ENCODE results near the gene VTI1A. TPM values are rescaled to one million over a fixed set of nuclear protein-coding genes. Genes with fewer than 3 reads are reported as not detected.

VTI1A gene
- total RNA-seq, 1 donor from 2014 or later: 34.2 TPM

- TF ChIP-seq CTCF (conservative IDR thresholded peaks at IDR 0.05): no peak
- H3K27me3 Mint-ChIP-seq (ENCODE audit: low read depth): no peaks in the 10 kb centered on the region
- H3K9me3 Mint-ChIP-seq: peaks cover 8% of the 10 kb centered on the region
- no peak overlapping the region for H3K4me3 Mint-ChIP-seq
- peaks cover 12% of the 10 kb centered on the region for H3K36me3 Mint-ChIP-seq (ENCODE audit: low read depth)
- H3K4me1 Mint-ChIP-seq: peaks cover 26% of the 10 kb centered on the region
- H3K27ac Mint-ChIP-seq (ENCODE audit: unreplicated experiment): no peak overlapping the region
- no peak for DNase-seq (ENCODE audit: low read depth, low spot score)
These were observed 345.6 kb downstream of the VTI1A start for GRCh38 chr10:112792487-112793201.

- H3K4me1 Mint-ChIP-seq: peaks cover 33% of the 10 kb centered on the region
- DNase-seq (ENCODE audit: low read depth, low spot score): no peak
These were observed 346.3 kb downstream of the VTI1A start for GRCh38 chr10:112793202-112793921.

GRCh38 chr10:112794201-112794600 is 347.2 kb downstream of the VTI1A start:
- no peak overlapping the region for H3K4me3 Mint-ChIP-seq
- TF ChIP-seq CTCF (conservative IDR thresholded peaks at IDR 0.05): no peak

More at GRCh38 chr10:112793202-112793921, 346.3 kb downstream of the VTI1A start:
- peaks cover 10% of the 10 kb centered on the region for H3K36me3 Mint-ChIP-seq (ENCODE audit: low read depth)
- H3K27ac Mint-ChIP-seq (ENCODE audit: unreplicated experiment): no peak overlapping the region
- TF ChIP-seq CTCF (conservative IDR thresholded peaks at IDR 0.05): no peak
- H3K4me3 Mint-ChIP-seq: no peak overlapping the region
- H3K27me3 Mint-ChIP-seq (ENCODE audit: low read depth): no peaks in the 10 kb centered on the region
- peaks cover 6% of the 10 kb centered on the region for H3K9me3 Mint-ChIP-seq

GRCh38 chr10:112795067-112795466 is 348.1 kb downstream of the VTI1A start:
- H3K27ac Mint-ChIP-seq (ENCODE audit: unreplicated experiment): no peak overlapping the region

More at GRCh38 chr10:112794201-112794600, 347.2 kb downstream of the VTI1A start:
- Mint-ChIP-seq H3K4me1 (peaks cover 41% of the 10 kb centered on the region), H3K9me3 (peaks cover 5% of the 10 kb centered on the region), H3K27ac (ENCODE audit: unreplicated experiment) (no peak overlapping the region), H3K36me3 (ENCODE audit: low read depth) (peaks cover 9% of the 10 kb centered on the region), H3K27me3 (ENCODE audit: low read depth) (no peaks in the 10 kb centered on the region)
- DNase-seq (ENCODE audit: low read depth, low spot score): no peak

GRCh38 chr10:112797197-112797596 is 350.2 kb downstream of the VTI1A start:
- no peak for DNase-seq (ENCODE audit: low read depth, low spot score)
- Mint-ChIP-seq H3K36me3 (ENCODE audit: low read depth) (no peaks in the 10 kb centered on the region), H3K27ac (ENCODE audit: unreplicated experiment) (no peak overlapping the region), H3K27me3 (ENCODE audit: low read depth) (no peaks in the 10 kb centered on the region), H3K4me1 (peaks cover 46% of the 10 kb centered on the region), H3K4me3 (no peak overlapping the region), H3K9me3 (no peaks in the 10 kb centered on the region)
- TF ChIP-seq CTCF (conservative IDR thresholded peaks at IDR 0.05): no peak

More at GRCh38 chr10:112795067-112795466, 348.1 kb downstream of the VTI1A start:
- no peaks in the 10 kb centered on the region for H3K9me3 Mint-ChIP-seq
- no peaks in the 10 kb centered on the region for H3K27me3 Mint-ChIP-seq (ENCODE audit: low read depth)
- DNase-seq (ENCODE audit: low read depth, low spot score): no peak
- peaks cover under 1% of the 10 kb centered on the region for H3K36me3 Mint-ChIP-seq (ENCODE audit: low read depth)
- peaks cover 46% of the 10 kb centered on the region for H3K4me1 Mint-ChIP-seq
- no peak for TF ChIP-seq CTCF (conservative IDR thresholded peaks at IDR 0.05)
- no peak overlapping the region for H3K4me3 Mint-ChIP-seq

All from neural crest cell (in vitro differentiated cells).